Measurements from ENCODE around the gene TRAPPC8.
"Not testable (repeated sequence)": the region's sequence is repeated elsewhere in the genome, so short reads cannot be mapped to it uniquely, and the experiment has no call there.

TRAPPC8 gene, protein sequence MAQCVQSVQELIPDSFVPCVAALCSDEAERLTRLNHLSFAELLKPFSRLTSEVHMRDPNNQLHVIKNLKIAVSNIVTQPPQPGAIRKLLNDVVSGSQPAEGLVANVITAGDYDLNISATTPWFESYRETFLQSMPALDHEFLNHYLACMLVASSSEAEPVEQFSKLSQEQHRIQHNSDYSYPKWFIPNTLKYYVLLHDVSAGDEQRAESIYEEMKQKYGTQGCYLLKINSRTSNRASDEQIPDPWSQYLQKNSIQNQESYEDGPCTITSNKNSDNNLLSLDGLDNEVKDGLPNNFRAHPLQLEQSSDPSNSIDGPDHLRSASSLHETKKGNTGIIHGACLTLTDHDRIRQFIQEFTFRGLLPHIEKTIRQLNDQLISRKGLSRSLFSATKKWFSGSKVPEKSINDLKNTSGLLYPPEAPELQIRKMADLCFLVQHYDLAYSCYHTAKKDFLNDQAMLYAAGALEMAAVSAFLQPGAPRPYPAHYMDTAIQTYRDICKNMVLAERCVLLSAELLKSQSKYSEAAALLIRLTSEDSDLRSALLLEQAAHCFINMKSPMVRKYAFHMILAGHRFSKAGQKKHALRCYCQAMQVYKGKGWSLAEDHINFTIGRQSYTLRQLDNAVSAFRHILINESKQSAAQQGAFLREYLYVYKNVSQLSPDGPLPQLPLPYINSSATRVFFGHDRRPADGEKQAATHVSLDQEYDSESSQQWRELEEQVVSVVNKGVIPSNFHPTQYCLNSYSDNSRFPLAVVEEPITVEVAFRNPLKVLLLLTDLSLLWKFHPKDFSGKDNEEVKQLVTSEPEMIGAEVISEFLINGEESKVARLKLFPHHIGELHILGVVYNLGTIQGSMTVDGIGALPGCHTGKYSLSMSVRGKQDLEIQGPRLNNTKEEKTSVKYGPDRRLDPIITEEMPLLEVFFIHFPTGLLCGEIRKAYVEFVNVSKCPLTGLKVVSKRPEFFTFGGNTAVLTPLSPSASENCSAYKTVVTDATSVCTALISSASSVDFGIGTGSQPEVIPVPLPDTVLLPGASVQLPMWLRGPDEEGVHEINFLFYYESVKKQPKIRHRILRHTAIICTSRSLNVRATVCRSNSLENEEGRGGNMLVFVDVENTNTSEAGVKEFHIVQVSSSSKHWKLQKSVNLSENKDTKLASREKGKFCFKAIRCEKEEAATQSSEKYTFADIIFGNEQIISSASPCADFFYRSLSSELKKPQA (N-terminal part only)

DNA sequence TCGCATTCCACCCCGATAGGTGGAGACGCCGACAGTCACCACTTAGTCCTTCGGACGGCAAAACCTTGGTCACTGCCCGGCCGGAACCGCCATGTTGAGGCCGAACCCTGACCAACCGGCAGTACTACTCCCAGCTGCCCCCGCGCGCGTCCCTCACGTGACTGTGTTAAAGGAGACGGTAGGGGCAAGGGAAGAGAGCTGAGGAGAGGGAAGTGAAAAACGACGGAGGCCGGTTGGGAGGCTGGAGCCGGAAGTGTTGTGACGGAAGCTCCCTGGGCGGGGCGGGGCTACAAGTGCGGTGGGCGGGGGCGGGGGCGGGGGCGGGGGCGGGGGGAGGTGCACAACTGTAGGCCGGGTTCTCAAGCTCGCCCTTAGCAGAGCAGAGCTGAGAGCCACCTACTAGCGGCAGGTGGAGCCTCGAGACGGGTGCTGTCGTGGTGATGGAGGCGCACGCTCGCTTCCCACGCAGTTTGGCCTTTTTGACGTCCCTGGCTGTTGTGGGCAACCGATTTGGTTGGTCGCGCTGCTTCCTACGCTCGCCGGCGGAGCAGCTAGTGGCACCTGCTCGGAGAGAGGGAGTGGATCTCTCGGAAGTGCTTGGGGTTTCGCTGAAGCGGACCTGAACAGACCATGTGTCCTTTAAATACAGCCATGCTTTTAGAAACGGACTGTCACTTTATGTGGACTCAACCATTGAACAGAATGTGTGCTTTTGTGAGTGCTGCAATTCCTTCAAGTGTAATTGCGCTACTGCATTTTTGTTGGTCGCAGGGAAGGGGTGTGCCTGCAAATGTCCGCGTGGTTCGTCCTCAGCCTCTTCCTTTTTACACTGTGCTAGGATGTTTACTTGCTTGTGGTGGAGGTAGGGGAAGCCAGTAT is at the start of gene TRAPPC8:
Gene TRAPPC8 (minus strand): TSS at position 130 of the 879 bp plus-strand sequence. CDS start 364 bp downstream, outside the sequence.
- peak; percentile 89 to 98 for DNase-seq

DNA sequence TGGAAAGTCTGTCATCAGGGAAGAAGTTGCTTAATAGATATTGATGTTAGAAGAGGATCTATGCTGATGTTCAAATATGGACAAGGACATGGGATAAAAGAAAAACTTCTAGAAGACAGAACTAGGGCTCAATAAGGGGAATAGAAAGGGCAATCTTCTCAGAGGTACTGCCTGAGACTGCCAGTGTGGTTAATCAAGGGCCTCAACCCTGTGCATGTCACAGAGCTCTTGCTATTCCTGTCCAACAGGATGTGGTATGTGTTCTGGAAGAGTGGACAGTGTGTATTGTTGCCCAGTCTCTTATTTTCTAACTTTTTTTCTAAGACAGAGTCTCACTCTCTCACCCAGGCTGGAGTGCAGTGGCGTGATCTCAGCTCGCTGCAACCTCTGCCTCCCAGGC is 47.9 kb upstream of the TRAPPC8 start:
- DNase-seq = no peak

DNA sequence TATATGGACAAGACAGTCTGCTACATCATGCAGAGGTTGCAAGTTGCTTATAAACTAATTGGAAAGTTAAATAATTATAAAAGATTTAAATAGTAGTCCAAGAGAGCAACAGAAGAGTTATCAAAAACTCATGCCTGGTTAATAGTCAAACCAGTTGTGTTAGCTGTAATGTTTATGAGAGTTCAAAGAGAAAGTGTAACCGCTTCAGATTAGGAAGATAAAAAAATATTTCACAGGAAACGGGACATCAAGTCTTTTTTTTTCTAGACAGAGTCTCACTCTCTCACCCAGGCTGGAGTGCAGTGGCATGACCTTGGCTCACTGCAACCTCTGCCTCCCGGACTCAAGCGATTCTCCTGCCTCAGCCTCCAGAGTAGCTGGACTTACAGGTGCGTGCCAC is 41.0 kb upstream of the TRAPPC8 start:
- no peak for DNase-seq

DNA sequence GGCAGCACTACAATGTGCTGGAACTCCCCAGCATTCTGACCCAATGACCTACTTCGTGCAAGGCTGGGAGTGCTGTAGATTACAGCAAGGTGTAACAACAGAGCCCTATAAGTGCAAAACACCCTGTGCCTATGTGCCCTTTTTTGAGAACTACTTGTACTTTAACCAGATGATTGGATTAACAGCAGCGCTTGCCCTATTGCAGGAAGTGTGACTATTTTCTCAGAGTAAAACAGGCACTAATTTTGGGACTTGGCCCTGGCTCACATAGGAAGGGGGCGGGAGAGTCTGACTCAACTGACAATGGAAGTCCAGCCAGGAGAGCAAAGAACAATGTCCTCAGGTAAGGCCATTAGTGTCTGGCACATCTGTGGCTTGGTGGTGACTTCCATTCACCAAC is 40.1 kb upstream of the TRAPPC8 start:
- DNase-seq = no peak

DNA sequence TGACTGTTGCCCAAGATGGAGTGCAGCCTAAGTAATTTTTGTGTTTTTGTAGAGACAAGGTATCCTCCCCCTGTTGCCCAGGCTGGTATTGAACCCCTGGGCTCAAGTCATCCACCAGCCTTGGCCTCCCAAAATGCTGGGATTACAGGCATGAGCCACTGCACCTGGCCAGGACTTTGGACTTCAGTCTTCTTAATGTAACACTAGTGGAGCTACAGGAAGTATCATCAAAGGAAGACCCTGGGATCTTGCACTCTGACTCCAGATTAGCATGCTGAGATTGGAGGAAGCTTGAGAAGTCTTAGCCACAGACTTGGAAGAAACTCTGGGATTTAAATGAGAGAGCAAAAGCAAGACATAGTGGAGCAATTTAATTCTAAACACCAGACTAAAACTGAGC is 37.9 kb upstream of the TRAPPC8 start:
- no peak for DNase-seq

DNA sequence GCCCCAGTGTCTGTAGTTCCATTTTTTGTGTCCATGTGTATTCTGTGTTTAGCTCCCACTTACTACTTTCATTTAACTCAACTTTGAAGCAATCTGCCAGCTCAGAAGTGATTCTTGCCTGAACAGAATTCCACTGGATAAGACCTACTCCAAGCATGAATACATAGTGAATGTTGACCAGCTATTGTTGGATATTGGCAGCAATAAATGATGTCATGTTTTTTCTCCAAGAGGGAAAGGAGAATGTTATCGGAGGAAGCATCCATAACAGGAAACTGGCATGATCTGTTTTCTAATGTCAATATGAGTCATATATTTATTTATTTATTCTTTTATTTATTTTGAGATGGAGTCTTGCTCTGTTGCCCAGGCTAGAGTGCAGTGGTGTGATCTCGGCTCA is 36.8 kb upstream of the TRAPPC8 start:
- DNase-seq = no peak

DNA sequence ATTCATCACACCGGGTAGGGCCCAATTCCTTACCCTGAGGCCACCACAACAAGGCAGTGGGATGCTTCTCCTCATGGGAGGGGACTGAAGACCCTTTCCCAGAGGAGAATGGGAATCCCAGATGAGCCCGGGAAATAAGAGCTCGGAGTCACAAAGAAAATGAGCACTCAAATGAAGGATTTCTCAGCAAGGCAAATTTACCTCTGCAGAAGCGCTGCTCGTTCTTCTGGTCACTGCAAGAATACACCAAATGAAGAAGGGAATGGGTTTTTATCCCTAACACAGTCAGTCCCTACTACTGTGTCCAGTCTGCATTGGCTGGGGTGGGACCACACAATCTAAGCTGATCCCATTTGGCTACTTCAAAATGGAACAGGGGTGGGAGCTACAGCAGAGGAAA is 35.7 kb upstream of the TRAPPC8 start:
- DNase-seq = no peak

DNA sequence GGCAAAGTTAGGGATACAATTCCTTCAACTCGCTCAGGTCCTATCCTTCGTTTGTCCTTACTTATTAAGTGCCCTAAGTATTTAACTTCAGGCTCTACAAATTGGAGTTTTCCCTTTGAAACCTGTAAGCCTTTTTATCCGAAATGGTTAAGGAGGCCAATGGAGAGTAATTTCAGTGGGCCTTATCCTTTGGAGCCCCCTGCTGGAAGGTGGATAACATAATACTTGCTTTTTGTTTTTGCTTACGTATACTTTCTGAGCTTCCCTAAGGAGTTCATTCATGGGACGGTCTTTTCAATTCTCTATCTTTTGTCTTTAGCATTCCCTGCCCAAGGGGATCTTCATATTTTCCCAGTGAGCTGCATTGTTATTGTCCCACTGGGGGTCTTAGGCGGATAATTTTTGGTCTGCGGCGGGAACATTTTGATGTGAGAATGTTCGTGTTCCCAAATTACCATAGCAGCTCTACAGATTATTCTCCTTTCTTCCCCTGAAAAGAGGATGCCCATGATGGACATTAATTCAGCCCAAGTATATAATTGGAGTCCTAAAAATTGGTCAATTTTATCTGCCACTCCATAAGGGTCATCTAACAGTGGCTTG is 34.4 kb upstream of the TRAPPC8 start:
- peak in 1 of 2 donors; percentile 24 for DNase-seq

DNA sequence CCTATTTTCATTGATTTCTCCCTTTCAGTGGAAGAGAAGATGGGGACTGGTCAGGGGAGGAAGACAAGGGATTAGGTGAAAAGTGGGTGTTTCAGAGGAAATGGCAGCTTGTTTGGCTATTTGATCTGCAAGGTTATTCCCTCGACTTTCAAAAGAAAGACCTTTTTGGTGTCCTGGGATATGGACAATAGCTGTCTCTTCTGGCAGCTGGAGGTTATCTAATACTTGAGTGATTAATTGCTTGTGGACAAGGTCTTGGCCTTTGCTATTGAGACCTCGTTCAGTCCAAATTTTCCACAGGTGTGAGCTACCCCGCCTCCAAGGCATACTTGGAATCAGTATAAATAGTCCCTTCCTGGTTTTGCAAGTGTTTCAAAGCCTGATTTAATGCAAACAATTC is 33.3 kb upstream of the TRAPPC8 start:
- no peak for DNase-seq

DNA sequence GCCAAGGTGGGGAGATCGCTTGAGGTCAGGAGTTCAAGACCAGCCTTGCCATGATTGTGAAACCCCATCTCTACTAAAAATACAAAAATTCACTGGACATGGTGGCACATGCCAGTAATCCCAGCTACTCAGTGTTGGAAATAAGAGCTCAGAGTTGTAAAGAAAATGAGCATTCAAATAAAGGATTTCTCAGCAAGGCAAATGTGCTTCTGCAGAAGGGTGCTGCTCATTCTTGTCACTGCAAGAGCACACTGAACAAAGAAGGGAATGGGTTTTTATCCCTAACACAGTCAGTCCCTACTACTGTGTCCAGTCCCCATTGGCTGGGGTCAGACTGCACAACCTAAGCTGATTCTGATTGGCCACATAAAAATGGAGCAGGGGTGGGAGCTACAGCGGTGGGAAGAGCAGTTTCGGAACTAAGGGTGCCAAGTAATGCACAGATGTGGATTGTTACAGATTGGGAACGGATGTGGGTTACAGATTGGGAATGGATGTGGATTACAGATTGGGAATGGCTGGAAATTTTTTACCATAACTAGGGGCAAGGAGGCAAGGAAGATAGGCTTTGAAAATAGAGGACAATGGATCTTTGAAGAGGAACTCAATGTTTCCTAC is 31.1 kb upstream of the TRAPPC8 start:
- no peak for DNase-seq

DNA sequence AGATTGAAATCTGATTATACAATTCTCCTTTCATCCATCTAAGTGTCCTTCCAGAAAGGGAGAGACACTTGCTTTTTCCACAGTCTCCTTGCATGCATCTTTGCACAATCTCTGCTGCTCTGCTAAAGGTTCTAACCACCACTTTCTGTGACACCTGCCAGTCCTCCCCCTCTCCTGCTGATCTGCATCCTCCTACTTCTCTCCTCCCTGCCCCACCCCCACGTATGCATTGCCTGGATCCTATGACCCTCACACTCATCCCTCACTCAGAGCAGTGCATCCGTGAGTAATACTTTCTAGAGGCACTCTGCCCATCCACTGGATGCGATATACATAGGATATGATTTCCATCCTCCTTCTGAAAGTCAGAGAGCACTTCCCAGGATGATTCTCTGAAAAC is 27.7 kb upstream of the TRAPPC8 start:
- no peak for DNase-seq

DNA sequence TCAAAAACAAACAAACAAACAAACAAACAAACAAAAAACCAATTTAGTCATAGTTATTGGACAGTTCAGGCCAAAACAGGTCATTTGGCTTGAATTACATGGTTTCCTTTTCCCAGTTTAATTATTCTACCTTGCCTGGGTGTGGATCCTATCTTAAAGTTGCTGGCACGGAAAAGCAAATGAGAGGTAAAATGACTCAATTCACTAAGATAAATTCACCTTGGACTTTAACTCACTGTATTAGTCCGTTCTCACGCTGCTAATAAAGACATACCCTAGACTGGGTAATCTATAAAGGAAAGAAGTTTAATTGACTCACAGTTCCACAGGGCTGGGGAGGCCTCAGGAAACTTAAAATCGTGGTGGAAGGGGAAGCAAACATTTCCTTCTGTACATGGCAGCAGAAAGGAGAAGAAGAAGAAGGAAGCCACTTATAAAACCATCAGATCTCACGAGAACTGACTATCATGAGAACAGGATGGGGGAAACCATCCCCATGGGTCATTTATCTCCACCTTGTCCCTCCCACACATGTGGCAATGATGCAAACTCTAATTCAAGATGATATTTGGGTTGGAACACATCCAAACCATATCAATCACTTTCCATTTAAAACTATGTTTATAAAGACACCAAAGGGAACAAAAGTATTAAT is 22.5 kb upstream of the TRAPPC8 start:
- no peak for DNase-seq

DNA sequence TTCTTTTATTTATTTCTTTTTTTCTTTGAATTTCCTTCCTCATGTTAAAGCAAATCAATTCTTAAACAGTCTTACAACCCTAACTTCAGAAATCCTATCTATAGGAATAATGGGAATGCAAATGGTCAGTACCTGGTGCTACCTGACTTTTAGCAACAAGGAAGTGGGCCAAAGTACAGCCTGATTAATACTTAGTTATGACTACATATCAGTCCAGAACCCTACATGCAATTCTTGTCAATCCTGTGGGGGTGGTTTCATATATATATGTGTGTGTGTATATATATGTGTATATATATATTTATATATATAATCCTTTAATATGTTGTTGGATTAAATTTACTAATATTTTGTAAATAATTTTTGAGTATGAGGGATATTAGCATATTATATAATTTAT is 14.8 kb upstream of the TRAPPC8 start:
- DNase-seq = no peak

DNA sequence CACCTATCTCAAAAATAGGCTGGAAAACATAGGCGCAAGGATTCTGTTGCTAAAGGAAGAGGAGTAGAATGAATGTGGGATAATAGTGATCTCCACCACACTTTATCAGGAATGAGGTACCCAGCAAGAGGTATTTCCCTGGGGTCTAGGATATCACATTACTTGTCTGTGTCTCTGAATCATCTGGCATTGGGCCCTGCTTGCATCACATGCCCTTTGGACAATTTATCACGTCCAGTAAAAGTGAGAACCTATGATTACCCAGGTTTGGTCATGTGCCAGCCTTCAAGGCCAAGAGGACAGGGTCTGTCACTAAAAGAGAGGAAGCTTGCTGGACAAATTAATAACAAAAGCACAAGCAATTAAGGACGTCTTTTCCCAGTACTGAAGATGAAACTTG is 11.4 kb upstream of the TRAPPC8 start:
- no peak for DNase-seq

DNA sequence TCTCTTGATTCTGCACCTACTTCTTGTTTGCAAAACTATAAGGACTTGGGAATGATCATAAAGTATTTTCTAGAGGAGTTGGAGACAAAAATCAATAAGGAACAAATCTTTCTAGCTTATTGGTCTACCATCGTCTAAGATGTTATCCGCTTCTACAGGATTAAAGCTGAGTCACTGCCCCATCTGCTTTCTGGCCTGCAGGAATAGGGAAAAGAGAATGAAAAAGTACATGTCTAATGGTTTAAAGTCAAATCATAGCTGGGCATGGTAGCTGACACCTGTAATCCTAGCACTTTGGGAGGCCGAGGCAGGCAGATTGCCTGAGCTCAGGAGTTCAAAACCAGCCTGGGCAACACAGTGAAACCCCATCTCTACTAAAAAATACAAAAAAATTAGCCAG is 10.8 kb upstream of the TRAPPC8 start:
- not testable (repeated sequence) for DNase-seq

DNA sequence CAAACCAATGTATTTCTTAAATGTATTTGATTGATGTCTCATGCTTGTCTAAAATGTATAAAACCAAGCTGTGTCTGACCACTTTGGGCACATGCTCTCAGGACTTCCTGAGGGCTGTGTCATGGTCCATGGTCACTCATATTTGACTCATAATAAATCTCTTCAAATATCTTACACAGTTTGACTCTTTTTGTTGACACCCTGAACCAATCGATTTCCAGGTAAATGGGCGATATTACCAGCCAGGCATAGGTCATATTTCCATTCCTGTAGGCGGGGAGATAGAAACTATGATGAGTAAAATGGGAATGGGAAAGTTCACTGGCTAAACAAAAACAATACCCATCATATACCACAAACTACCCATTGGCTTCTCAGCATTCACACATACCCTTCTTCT is 9.3 kb upstream of the TRAPPC8 start:
- DNase-seq = no peak

DNA sequence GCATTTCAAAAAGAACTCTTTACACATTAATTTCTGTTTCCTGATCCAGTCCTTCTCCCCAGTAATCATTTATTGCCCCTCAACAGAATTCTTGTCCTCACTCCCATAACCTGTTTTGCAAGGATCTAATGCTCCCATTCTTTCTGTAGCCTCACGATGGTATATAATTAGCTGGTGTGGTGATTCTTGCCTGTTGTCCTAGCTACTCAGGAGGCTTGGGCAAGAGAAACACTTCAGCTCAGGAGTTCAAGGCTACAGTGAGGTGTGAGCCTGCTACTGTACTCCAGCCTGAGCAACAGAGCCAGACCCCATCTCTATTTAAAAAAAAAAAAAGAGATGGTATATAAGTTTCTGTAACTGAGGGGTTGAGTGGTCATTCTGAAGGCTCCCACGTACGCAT is 7.7 kb upstream of the TRAPPC8 start:
- no peak for DNase-seq

DNA sequence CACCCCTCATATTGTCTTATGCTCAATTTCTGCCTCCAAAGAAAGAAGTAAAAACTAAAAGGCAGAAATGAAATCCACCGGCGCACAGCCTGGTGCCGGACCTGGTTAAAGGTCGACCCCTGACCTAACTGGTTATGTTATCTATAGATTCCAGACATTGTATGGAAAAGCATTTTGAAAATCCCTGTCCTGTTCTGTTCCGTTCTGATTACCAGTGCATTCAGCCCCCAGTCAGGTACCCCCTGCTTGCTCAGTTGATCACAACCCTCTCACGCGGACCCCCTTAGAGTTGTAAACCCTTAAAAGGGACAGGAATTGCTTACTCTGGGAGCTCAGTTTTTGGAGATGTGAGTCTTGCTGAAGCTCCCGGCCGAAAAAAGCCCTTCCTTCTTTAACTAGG is 5.4 kb upstream of the TRAPPC8 start:
- DNase-seq = not testable (repeated sequence)

DNA sequence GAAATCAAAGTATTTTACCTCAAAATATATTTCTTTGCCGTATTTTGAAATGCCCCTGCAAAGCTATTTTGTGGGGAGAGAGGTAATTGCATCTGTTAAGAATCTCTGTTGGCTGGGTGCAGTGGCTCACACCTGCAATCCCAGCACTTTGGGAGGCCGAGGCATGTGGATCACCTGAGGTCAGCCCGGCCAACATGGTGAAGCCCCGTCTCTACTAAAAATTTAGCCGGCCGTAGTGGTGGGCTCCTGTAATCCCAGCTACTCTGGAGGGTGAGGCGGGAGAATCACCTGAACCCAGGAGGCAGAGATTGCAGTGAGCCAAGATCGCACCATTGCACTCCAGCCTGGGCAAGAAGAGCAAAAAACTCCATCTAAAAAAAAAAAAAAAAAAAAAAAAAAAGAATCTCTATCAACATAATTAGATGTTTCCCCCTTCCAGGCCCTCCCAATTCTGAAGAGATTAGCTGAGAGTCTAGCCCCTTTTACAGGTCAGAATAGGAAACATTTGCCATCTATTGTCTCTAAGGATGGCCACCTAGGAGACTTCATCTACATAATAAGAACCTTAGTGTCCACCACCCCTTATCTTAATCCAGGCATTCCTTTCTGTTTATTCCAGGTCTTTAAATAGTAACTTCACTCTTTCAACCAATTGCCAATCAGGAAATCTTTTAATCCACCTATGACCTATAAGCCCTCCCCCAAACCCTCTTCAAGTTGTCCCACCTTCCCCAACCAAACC is 3.5 kb upstream of the TRAPPC8 start:
- DNase-seq = no peak
